Neural crest cell (in vitro differentiated cells): ENCODE measurements around the gene ITGB3. TPM values are rescaled to one million over a fixed set of nuclear protein-coding genes. Genes with fewer than 3 reads are reported as not detected.
A peak's percentile ranks its signal among the peaks of the same experiment; 100 is the strongest.

Source experiments
- DNase-seq: peaks from one replicate; pipeline ENCODE4 v3.0.0; 2021; ENCODE audit warnings: low read depth, mixed read lengths, low spot score
- H3K27ac Mint-ChIP-seq: one replicate; pipeline ENCODE4 v1.8.0; 2021; ENCODE audit warnings: mild to moderate bottlenecking, mixed read lengths; ENCODE audit not compliant: unreplicated experiment
- H3K27me3 Mint-ChIP-seq: 2 replicates; pipeline ENCODE4 v1.8.0; 2021; ENCODE audit warnings: low read depth, mild to moderate bottlenecking, mixed read lengths
- H3K36me3 Mint-ChIP-seq: 2 replicates; pipeline ENCODE4 v1.8.0; 2021; ENCODE audit warnings: low read depth, mild to moderate bottlenecking, mixed read lengths
- H3K4me1 Mint-ChIP-seq: 2 replicates; pipeline ENCODE4 v1.8.0; 2021; ENCODE audit warnings: mixed read lengths
- H3K4me3 Mint-ChIP-seq: one replicate; pipeline ENCODE4 v1.8.0; 2021; ENCODE audit warnings: mild to moderate bottlenecking, mixed read lengths
- H3K9me3 Mint-ChIP-seq: 2 replicates; pipeline ENCODE4 v1.8.0; 2021; ENCODE audit warnings: mixed read lengths
- long read RNA-seq: library from polyadenylated mRNA; unstranded; transcript quantifications from one replicate; pipeline ENCODE4 v2.0.0, GENCODE V29; 2020
- total RNA-seq: library from RNA; stranded (reverse); gene quantifications from 2 replicates; pipeline ENCODE4 v1.2.1, GENCODE V29; 2021
- TF ChIP-seq, protein P1 (sequence below): fragments of 200-600 bp; sonication (generic); conservative IDR thresholded peaks from 2 replicates; pipeline ENCODE4 v1.5.0; 2021; ENCODE audit warnings: antibody characterized with exemption, mild to moderate bottlenecking

Gene ITGB3
- total RNA-seq, result 0.09 and 0.11 TPM in 2 replicates
- long read RNA-seq, result 0 reads

DNA sequence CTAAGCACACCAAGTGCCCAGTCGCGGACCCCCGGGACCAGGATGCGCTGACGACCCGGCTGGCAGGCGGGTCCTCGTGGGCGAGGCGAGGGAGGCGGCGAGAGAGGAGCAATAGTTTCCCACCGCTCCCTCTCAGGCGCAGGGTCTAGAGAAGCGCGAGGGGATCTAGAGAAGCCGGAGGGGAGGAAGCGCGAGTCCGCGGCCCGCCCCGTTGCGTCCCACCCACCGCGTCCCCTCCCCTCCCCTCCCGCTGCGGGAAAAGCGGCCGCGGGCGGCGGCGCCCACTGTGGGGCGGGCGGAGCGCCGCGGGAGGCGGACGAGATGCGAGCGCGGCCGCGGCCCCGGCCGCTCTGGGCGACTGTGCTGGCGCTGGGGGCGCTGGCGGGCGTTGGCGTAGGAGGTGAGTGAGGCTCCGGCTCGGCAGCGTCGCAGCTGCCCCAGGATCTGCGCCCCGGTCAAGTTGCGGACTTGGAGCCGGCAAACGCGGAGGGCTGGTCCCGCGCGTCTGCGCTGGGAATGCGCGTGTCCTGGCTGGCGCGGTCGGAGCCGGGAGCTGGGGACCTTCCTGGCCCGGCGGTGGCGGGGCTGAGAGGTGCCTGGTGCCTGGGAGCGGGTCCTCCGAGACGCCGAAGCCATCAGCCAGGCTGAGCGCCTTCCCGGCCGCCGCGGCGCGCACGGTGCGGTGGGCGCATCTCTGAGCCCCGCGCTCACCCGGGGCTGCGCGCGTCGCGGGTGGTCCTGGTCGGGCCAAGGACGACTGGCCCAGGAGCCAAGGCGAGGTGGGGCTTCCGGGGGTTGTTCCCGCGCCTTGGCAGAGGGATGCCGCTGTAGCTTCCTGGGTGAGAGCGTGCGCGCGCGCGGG is at the start of gene ITGB3:
Gene ITGB3 (plus strand): TSS at position 287 of the 862 bp plus-strand sequence. CDS start 35 bp downstream, at position 322.
- DNase-seq, result peak; percentile 66
- Mint-ChIP-seq H3K9me3 (no peaks in the 10 kb centered on the region), H3K27ac (no peak within 1 kb of the TSS), H3K4me1 (peaks cover 25% of the 10 kb centered on the region), H3K4me3 (peak within 1 kb of the TSS; percentile 86), H3K36me3 (no peaks in the 10 kb centered on the region), H3K27me3 (peaks cover 71% of the 10 kb centered on the region)
- TF ChIP-seq, protein P1, sequence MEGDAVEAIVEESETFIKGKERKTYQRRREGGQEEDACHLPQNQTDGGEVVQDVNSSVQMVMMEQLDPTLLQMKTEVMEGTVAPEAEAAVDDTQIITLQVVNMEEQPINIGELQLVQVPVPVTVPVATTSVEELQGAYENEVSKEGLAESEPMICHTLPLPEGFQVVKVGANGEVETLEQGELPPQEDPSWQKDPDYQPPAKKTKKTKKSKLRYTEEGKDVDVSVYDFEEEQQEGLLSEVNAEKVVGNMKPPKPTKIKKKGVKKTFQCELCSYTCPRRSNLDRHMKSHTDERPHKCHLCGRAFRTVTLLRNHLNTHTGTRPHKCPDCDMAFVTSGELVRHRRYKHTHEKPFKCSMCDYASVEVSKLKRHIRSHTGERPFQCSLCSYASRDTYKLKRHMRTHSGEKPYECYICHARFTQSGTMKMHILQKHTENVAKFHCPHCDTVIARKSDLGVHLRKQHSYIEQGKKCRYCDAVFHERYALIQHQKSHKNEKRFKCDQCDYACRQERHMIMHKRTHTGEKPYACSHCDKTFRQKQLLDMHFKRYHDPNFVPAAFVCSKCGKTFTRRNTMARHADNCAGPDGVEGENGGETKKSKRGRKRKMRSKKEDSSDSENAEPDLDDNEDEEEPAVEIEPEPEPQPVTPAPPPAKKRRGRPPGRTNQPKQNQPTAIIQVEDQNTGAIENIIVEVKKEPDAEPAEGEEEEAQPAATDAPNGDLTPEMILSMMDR, result peak; percentile 57

DNA sequence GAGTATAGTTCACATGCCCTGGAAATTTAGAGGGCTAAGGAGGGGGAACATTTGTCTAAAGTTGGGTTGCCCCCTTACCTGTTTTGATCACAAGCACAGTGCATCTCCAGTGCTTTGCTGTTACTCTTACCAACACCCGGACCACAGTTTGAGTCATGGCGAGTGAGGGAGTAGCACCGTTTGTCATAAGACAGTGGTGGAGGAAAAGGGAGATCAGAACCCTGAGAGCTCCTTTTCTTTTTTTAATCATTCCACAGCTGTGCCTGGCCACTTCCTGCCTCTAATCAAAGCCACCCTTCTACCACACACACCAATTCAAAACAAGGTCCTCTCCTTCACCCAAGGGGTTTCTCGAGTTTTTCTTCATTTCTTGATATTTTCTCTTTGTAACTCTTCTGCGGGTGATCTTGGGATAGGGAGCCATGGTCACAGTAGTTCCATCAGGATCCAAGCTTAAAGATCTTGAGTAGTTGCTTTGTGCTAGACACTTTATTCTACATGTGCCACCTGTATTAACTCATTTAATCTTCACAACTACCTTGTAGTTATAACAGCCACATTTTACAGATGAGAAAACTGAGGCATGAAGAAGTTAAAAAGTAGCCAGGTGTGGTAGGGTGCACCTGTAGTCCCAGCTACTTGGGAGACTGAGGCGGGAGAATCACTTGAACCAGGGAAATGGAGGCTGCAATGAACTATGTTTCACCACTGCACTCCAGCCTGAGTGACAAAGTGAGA is 49.5 kb upstream of the ITGB3 start:
- H3K27me3 Mint-ChIP-seq, result peaks cover 4% of the 10 kb centered on the region
- TF ChIP-seq, protein P1, result no peak
- H3K4me3 Mint-ChIP-seq, result no peak overlapping the region
- H3K36me3 Mint-ChIP-seq, result no peaks in the 10 kb centered on the region
- peaks cover 3% of the 10 kb centered on the region for H3K4me1 Mint-ChIP-seq
- H3K27ac Mint-ChIP-seq, result no peak overlapping the region
- H3K9me3 Mint-ChIP-seq, result no peaks in the 10 kb centered on the region
- no peak for DNase-seq

DNA sequence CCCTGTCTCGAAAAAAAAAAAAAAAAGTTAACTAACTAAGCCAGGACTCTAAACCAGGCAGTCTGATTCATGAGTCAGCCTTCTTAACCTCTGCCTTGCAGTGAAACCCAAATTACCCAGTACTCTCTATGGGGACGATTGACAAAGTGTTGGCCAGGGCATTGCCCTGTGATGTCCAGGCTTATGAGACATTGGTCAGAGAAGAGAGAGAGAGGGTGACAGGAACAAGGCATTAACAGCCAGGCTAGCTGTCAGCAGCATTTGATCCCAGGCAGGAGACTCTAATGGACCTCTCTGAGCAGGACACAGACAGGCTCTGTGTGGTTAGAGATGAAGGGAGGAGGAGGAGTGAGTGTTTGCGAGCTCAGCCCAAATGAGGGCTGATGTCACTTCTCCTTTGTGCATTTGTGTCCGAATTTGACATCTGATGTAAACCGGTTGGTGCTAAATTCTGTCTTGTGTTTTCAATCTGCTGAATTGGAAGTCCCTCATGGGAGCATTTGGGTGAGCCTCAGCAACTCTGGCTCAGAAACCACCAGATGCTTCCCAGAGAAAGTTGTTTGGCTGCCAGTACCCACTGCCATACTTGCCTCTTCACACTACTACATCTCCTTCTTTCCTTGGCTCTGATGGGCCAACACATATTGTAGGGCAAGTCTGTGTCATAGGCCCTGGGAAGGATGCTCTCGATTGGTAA is 48.8 kb upstream of the ITGB3 start:
- no peaks in the 10 kb centered on the region for H3K36me3 Mint-ChIP-seq
- no peak overlapping the region for H3K4me3 Mint-ChIP-seq
- H3K27ac Mint-ChIP-seq, result no peak overlapping the region
- no peaks in the 10 kb centered on the region for H3K9me3 Mint-ChIP-seq
- TF ChIP-seq, protein P1, result no peak
- peaks cover 4% of the 10 kb centered on the region for H3K27me3 Mint-ChIP-seq
- no peak for DNase-seq
- H3K4me1 Mint-ChIP-seq, result peaks cover 3% of the 10 kb centered on the region

DNA sequence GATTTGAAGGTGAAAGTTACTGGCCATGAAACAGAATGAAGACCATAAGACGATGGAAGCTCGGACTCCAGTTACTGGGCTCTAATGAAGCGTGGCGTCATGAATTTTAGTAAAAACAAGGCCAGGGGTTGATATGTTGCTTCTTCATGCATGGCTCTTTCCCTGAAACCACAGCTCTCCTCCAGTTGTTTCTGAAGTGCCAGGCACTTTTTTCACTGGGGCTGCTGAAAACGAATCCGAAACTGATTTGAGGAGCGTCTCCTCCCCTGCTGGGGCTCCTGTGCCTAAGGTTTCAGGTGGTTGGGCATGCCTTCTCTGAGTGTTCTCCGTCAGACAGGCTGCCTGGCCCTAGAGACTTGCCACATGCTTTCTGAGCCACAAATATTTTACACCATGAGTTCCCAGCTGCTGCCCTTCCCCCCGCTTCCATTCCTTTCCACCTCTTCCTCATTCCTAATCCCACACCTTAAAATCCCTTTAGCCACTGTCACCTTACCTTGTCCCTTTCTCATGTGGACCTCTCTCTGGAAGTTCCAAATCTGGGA is 48.1 kb upstream of the ITGB3 start:
- peaks cover 4% of the 10 kb centered on the region for H3K27me3 Mint-ChIP-seq
- TF ChIP-seq, protein P1, result no peak
- H3K4me1 Mint-ChIP-seq, result peaks cover 6% of the 10 kb centered on the region
- no peaks in the 10 kb centered on the region for H3K9me3 Mint-ChIP-seq
- H3K4me3 Mint-ChIP-seq, result no peak overlapping the region
- H3K36me3 Mint-ChIP-seq, result no peaks in the 10 kb centered on the region
- DNase-seq, result no peak
- no peak overlapping the region for H3K27ac Mint-ChIP-seq
